Activated T-helper 2 cell treated with anti-CD3 and anti-CD28 coated beads, Interferon-gamma antibody, Interleukin-2, Interleukin-4, amounts not matched to agents 10 μg/mL and 5 μg/mL and 100 μg/mL, durations not matched to agents 14 hours and 24 hours and 36 hours (primary cell): Measurements from ENCODE around the gene FBXO10. TPM values are rescaled to one million over a fixed set of nuclear protein-coding genes. Genes with fewer than 3 reads are reported as not detected.
A peak's percentile ranks its signal among the peaks of the same experiment; 100 is the strongest.
"Not testable (repeated sequence)": the region's sequence is repeated elsewhere in the genome, so short reads cannot be mapped to it uniquely, and the experiment has no call there.

Experiments
- DNase-seq: peaks from one replicate; pipeline ENCODE4 v3.0.0; 2021; ENCODE audit warnings: low spot score
- H3K27ac Mint-ChIP-seq: one replicate; pipeline ENCODE4 v1.8.0; 2021; ENCODE audit warnings: mixed read lengths
- H3K27me3 Mint-ChIP-seq: one replicate; pipeline ENCODE4 v1.8.0; 2021; ENCODE audit warnings: low read depth, mixed read lengths
- H3K36me3 Mint-ChIP-seq: one replicate; pipeline ENCODE4 v1.8.0; 2021; ENCODE audit warnings: low read depth, mixed read lengths
- H3K4me1 Mint-ChIP-seq: one replicate; pipeline ENCODE4 v1.8.0; 2021; ENCODE audit warnings: low read depth, mixed read lengths
- H3K4me3 Mint-ChIP-seq: one replicate; pipeline ENCODE4 v1.8.0; 2021; ENCODE audit warnings: low read depth, mild to moderate bottlenecking, moderate library complexity, mixed read lengths
- H3K9me3 Mint-ChIP-seq: one replicate; pipeline ENCODE4 v1.8.0; 2021; ENCODE audit warnings: mixed read lengths
- intact Hi-C: fragments of 100-400 bp; cut with micrococcal nuclease; formaldehyde crosslinking; loops from one replicate; pipeline ENCODE4 v1.15.1; 2023
- total RNA-seq: library from RNA; stranded (reverse); gene quantifications from 2 replicates; pipeline ENCODE4 v1.2.3, GENCODE V29; 2022

FBXO10 gene
- total RNA-seq, 1 donor from 2014 or later: 2.4 TPM

DNA sequence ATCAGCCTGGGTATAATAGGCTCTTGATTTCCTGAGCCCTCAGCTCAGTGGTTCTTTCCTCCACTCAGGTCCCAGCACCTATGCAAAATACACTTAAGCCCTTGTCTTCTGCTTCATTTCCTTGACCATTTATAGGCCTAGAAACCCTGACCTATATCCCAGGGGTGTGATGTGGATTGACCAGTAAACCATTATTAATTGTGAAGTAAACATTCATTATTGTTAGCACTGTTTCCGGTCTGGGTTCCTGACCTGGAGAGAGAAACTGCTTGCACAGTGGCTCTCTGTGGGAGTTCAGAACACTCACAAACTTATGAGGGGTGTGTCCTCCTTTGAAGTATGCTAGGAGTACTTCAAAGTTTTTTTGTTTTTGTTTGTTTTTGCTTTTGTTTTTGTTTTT is 35.8 kb upstream of the FBXO10 start:
- H3K4me3 Mint-ChIP-seq: no peak overlapping the region
- DNase-seq: no peak
- H3K27me3 Mint-ChIP-seq: peaks cover 28% of the 10 kb centered on the region
- no peaks in the 10 kb centered on the region for H3K36me3 Mint-ChIP-seq
- H3K27ac Mint-ChIP-seq: no peak overlapping the region
- H3K4me1 Mint-ChIP-seq: no peaks in the 10 kb centered on the region
- intact Hi-C loops: no loop called here
- H3K9me3 Mint-ChIP-seq: no peaks in the 10 kb centered on the region

DNA sequence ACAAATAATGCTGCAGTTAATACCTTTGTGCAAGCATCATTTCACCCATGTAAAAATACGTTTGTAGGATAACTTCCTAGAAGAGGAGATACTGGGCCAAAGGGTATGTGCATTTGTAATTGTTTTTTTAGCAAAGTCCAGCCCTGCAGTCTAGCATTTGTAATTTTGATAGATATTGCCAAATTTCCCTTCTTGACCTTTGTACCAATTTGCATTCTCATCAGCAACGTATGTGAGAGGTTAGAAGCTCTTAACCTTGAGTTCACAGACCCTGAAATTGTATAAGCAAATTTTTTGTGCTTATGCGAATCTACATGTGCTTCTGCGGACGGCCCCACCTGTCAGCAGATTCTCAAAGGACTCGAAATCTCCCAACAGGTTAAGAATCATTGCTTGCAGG is 34.8 kb upstream of the FBXO10 start:
- DNase-seq: no peak
- Mint-ChIP-seq H3K4me3 (no peak overlapping the region), H3K36me3 (no peaks in the 10 kb centered on the region), H3K4me1 (no peaks in the 10 kb centered on the region), H3K27ac (no peak overlapping the region), H3K27me3 (peaks cover 33% of the 10 kb centered on the region), H3K9me3 (no peaks in the 10 kb centered on the region)
- intact Hi-C loops: no loop called here

- Mint-ChIP-seq H3K27me3 (peaks cover 35% of the 10 kb centered on the region), H3K36me3 (no peaks in the 10 kb centered on the region), H3K9me3 (no peaks in the 10 kb centered on the region), H3K4me3 (no peak overlapping the region), H3K4me1 (no peaks in the 10 kb centered on the region), H3K27ac (no peak overlapping the region)
- intact Hi-C loops: no loop called here
- no peak for DNase-seq
These were observed 33.7 kb upstream of the FBXO10 start for GRCh38 chr9:37609735-37610397.

DNA sequence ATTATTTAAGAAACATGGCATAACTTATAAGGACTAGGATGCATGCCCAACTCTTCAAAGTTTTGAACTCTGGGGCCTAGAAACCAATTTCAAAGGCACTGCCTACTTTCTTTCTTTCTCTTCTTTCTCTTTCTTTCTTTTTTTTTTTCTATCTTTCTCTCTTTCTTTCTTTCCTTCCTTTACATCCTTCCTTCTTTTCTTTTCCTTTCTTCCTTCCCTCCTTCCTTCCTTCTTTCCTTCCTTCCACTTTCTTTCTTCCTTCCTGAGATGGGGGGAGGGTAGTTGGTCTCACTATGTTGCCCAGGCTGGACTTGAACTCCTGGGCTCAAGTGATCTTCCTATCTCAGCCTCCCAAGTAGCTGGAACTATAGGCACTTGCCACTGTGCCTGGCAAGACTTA is 32.1 kb upstream of the FBXO10 start:
- intact Hi-C loops: no loop called here
- Mint-ChIP-seq H3K36me3 (no peaks in the 10 kb centered on the region), H3K4me3 (no peak overlapping the region), H3K27me3 (peaks cover 36% of the 10 kb centered on the region), H3K4me1 (no peaks in the 10 kb centered on the region), H3K9me3 (no peaks in the 10 kb centered on the region), H3K27ac (no peak overlapping the region)
- DNase-seq: no peak

DNA sequence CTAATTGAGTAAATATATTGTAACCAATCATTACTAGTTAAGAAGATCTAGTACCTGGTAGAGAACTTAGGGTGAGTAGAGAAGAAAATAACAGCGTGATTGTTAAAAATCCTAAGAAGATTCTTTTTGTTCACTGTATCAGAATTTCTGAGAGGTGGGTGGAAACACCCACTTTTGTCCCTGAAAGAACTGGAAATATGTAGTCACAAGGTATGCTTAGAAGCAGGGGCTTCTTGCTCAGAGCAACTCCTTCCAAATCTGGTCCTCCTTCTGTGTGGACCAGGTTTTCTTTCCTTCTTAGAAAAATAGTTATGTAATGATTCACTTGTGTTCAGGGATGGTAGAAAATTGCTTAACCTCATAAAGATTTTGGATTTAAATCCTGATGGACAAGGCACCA is 28.1 kb upstream of the FBXO10 start:
- Mint-ChIP-seq H3K4me3 (no peak overlapping the region), H3K36me3 (no peaks in the 10 kb centered on the region), H3K4me1 (no peaks in the 10 kb centered on the region), H3K27me3 (peaks cover 42% of the 10 kb centered on the region), H3K9me3 (no peaks in the 10 kb centered on the region), H3K27ac (no peak overlapping the region)
- DNase-seq: no peak
- intact Hi-C loops: no loop called here

GRCh38 chr9:37602817-37603216 is 26.6 kb upstream of the FBXO10 start:
- Mint-ChIP-seq H3K4me1 (no peaks in the 10 kb centered on the region), H3K4me3 (no peak overlapping the region), H3K27ac (no peak overlapping the region), H3K9me3 (no peaks in the 10 kb centered on the region), H3K27me3 (peaks cover 43% of the 10 kb centered on the region), H3K36me3 (no peaks in the 10 kb centered on the region)
- intact Hi-C loops: no loop called here
- DNase-seq: no peak

DNA sequence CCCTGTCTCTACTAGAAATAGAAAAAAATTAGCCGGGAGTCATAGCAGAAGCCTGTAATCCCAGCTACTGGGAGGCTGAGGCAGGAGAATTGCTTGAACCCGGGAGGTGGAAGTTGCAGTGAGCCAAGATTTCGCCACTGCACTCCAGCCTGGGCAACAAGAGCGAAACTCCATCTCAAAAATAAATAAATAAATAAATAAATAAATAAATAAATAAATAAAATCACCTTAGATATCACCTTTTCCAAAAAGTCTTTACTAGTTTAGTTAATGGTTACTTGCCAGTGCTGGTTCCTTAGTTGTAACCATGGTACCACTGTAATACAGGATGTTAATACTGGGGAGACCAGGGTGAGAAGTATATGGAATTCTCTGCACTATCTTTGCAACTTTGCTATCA is 25.9 kb upstream of the FBXO10 start:
- H3K27ac Mint-ChIP-seq, intact Hi-C loops: not testable (repeated sequence)

DNA sequence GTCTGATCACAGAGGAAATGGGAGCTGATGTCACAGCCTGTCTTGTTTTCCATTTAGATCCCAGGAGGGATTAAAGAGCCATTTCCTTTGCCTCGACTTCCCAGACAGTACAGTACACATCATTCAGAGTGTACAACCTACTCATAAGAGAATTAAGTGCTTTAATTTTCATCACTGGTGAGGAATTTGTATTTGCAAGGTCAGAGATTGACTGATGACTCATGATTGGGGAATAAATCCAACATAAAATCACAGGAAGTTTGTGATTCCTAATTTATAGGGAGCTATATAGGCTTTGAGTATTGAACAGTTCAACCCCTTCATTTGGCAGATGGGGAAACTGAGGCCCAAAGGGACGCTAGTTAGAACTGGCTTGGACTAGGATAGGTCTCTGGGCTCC is 20.3 kb upstream of the FBXO10 start:
- no peak for DNase-seq
- H3K27me3 Mint-ChIP-seq: peaks cover 32% of the 10 kb centered on the region
- H3K4me1 Mint-ChIP-seq: peaks cover 5% of the 10 kb centered on the region
- H3K9me3 Mint-ChIP-seq: no peaks in the 10 kb centered on the region
- no peak overlapping the region for H3K4me3 Mint-ChIP-seq
- no peak overlapping the region for H3K27ac Mint-ChIP-seq
- peaks cover 8% of the 10 kb centered on the region for H3K36me3 Mint-ChIP-seq
- intact Hi-C loops: no loop called here

More for the DNA sequence above, 25.9 kb upstream of the FBXO10 start:
- not testable (repeated sequence) for H3K4me1 Mint-ChIP-seq, H3K4me3 Mint-ChIP-seq, H3K36me3 Mint-ChIP-seq, DNase-seq, H3K9me3 Mint-ChIP-seq
- peaks cover 37% of the 10 kb centered on the region for H3K27me3 Mint-ChIP-seq

DNA sequence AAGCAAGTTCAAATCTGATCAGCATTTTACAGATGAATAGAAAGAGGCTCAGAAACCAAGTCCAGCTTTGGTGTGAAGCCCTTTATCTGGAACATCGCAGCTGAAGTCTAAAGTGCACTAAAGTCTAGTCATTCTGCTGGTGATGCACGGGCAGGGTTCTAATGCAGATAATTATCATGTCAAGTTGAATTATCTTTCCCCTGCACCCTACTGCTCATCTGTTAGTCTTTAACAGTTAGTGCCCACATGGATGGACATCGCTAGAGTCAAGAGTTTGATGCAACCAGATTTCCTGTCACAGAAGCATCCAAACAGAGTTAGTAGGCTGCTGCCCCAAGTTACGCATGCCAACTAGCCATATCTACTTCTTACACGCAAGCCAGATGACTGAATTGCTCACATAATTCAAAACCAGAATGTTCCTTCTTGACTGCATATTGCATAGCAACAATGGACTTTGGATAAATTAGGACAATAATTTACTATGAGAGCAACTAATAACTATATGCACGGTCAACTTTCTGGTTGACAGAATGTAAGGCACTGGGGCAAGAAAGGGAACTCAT is 17.8 kb upstream of the FBXO10 start:
- H3K36me3 Mint-ChIP-seq: peaks cover 29% of the 10 kb centered on the region
- H3K9me3 Mint-ChIP-seq: no peaks in the 10 kb centered on the region
- peaks cover 19% of the 10 kb centered on the region for H3K4me1 Mint-ChIP-seq
- intact Hi-C loops: loop anchor here (2.0 to 5.0 kb wide), 5 partner anchors 107 to 308 kb away; partner anchors contain the start of genes DCAF10, GRHPR, POLR1E and SLC25A51
- H3K27ac Mint-ChIP-seq: no peak overlapping the region
- peaks cover 22% of the 10 kb centered on the region for H3K27me3 Mint-ChIP-seq
- H3K4me3 Mint-ChIP-seq: peak overlapping the region; percentile 13
- DNase-seq: no peak

GRCh38 chr9:37592108-37592951 is 16.1 kb upstream of the FBXO10 start, which contains the start of gene TOMM5:
Gene TOMM5, minus strand, starts transcription at chr9:37592597. Its CDS starts 65 bp downstream, at chr9:37592532.
- Mint-ChIP-seq H3K4me3 (peak within 1 kb of the TSS; percentile 98), H3K27me3 (peaks cover 16% of the 10 kb centered on the region), H3K4me1 (peaks cover 22% of the 10 kb centered on the region), H3K36me3 (peaks cover 44% of the 10 kb centered on the region), H3K9me3 (no peaks in the 10 kb centered on the region), H3K27ac (peak within 1 kb of the TSS; percentile 97)
- DNase-seq: peak; percentile 89
- intact Hi-C loops: loop anchor here (2.0 to 5.0 kb wide), 5 partner anchors 105 to 310 kb away; partner anchors contain the start of genes DCAF10, GRHPR, POLR1E and SLC25A51

DNA sequence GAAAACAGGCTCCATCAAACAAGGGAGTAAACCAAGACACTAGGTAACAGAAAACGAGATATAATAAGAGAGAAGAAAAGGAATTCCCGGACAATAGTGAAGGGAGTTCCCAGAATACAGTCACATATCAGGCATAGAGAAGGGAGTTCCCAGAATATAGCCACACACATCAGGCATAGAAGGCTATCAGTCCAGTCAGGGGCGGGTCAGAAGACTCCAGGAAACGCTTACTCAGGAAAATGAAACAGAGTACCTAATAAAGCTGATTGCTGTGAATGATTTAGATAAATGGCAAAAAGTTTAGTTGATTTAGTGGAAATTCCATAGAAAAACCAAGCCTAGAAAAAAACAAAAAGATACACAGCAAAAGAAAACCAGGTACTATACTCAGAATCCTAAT is 11.3 kb upstream of the FBXO10 start:
- no peak for DNase-seq
- intact Hi-C loops: no loop called here
- peaks cover 85% of the 10 kb centered on the region for H3K36me3 Mint-ChIP-seq
- no peaks in the 10 kb centered on the region for H3K27me3 Mint-ChIP-seq
- H3K4me1 Mint-ChIP-seq: peaks cover 22% of the 10 kb centered on the region
- no peak overlapping the region for H3K4me3 Mint-ChIP-seq
- H3K9me3 Mint-ChIP-seq: no peaks in the 10 kb centered on the region
- no peak overlapping the region for H3K27ac Mint-ChIP-seq

DNA sequence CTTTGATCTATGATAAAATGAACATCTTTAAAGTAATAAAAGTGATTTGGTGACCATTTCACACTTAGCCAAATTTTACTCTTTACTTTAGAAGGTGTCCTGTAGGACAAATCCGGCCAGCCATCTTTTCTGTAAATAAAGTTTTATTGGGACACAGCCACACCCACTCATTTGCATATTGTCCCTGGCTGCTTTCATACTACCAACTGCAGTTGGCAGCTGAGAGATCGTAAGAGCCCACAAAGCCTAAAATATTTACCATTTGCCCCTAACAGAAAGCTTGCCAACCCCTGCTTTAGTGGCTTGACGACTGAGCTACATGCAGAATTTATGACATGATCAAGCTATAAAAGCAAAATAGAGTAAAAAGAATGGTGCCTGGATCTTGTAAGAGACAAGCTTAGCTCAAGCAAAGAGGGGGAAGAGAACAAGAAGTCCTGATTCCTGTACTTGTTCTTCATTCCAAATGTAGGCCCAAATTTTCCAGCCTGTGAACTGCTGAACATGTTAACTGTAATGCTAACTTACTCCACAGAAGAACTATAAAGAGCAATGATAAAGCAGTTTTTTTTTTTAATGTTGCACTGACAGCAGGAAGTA is 7.4 kb upstream of the FBXO10 start:
- intact Hi-C loops: no loop called here
- Mint-ChIP-seq H3K4me1 (peaks cover 9% of the 10 kb centered on the region), H3K27ac (no peak overlapping the region)

More for the DNA sequence above, 7.4 kb upstream of the FBXO10 start:
- no peak for DNase-seq
- Mint-ChIP-seq H3K9me3 (no peaks in the 10 kb centered on the region), H3K4me3 (no peak overlapping the region), H3K27me3 (no peaks in the 10 kb centered on the region), H3K36me3 (peaks cover 61% of the 10 kb centered on the region)
